SU-DHL-6 (cell line): ENCODE results near the gene ARAP3.

ENCODE experiments used
- CTCF ChIP-seq: fragments of 200-600 bp; sonication (generic); IDR thresholded peaks from one replicate; pipeline ENCODE4 v1.5.1; 2017; ENCODE audit warnings: antibody characterized with exemption, mild to moderate bottlenecking, low read length, moderate library complexity; ENCODE audit not compliant: insufficient read depth, poor library complexity, severe bottlenecking
- EZH2phosphoT487 ChIP-seq: fragments of 200-600 bp; sonication (generic), shearing (Covaris generic); conservative IDR thresholded peaks from 2 replicates; pipeline ENCODE4 v1.6.1; 2018; ENCODE audit warnings: mild to moderate bottlenecking, antibody characterized with exemption, low read length, moderate library complexity, mixed read lengths

GRCh38 chr5:141656396-141656795 is 25.6 kb downstream of the ARAP3 start:
- TF ChIP-seq CTCF (no peak), EZH2phosphoT487 (no peak)
